Activated CD4-positive, alpha-beta memory T cell treated with anti-CD3 and anti-CD28 coated beads, Interleukin-2, amount 10 ng/mL, durations not matched to agents 7 days and 5 days (primary cell): ENCODE data around the gene PPM1F. TPM values are rescaled to one million over a fixed set of nuclear protein-coding genes. Genes with fewer than 3 reads are reported as not detected.

Experiments
- CTCF ChIA-PET: fragments of 350-600 bp; sonication (Branson Sonifier 250); formaldehyde crosslinking; loops from one replicate; lab custom pipeline; 2021; ENCODE audit warnings: antibody characterized with exemption, inconsistent platforms; lab: Charles Lee
- POLR2A ChIA-PET: fragments of 350-600 bp; sonication (Branson Sonifier 250); formaldehyde crosslinking; loops from one replicate; lab custom pipeline; 2021; ENCODE audit warnings: antibody characterized with exemption; lab: Charles Lee
- DNase-seq: peaks from one replicate; pipeline ENCODE4 v3.0.0-alpha.2; 2020
- H3K27ac Mint-ChIP-seq: one replicate; pipeline ENCODE4 v1.8.0; 2021; ENCODE audit warnings: mild to moderate bottlenecking, mixed read lengths
- H3K27me3 Mint-ChIP-seq: one replicate; pipeline ENCODE4 v1.8.0; 2021; ENCODE audit warnings: mixed read lengths
- H3K36me3 Mint-ChIP-seq: one replicate; pipeline ENCODE4 v1.8.0; 2021; ENCODE audit warnings: low read depth, mixed read lengths
- H3K4me1 Mint-ChIP-seq: one replicate; pipeline ENCODE4 v1.8.0; 2021; ENCODE audit warnings: mixed read lengths
- H3K4me3 Mint-ChIP-seq: one replicate; pipeline ENCODE4 v1.8.0; 2021; ENCODE audit warnings: mild to moderate bottlenecking, mixed read lengths
- H3K9me3 Mint-ChIP-seq: one replicate; pipeline ENCODE4 v1.8.0; 2021; ENCODE audit warnings: mixed read lengths
- total RNA-seq, 2 experiments: library from RNA; stranded (reverse); gene quantifications; one replicate each; pipeline ENCODE4 v1.2.3, GENCODE V29; 2021

PPM1F gene
- 10 to 100 TPM; 11.9 to 12.5 TPM for total RNA-seq

DNA sequence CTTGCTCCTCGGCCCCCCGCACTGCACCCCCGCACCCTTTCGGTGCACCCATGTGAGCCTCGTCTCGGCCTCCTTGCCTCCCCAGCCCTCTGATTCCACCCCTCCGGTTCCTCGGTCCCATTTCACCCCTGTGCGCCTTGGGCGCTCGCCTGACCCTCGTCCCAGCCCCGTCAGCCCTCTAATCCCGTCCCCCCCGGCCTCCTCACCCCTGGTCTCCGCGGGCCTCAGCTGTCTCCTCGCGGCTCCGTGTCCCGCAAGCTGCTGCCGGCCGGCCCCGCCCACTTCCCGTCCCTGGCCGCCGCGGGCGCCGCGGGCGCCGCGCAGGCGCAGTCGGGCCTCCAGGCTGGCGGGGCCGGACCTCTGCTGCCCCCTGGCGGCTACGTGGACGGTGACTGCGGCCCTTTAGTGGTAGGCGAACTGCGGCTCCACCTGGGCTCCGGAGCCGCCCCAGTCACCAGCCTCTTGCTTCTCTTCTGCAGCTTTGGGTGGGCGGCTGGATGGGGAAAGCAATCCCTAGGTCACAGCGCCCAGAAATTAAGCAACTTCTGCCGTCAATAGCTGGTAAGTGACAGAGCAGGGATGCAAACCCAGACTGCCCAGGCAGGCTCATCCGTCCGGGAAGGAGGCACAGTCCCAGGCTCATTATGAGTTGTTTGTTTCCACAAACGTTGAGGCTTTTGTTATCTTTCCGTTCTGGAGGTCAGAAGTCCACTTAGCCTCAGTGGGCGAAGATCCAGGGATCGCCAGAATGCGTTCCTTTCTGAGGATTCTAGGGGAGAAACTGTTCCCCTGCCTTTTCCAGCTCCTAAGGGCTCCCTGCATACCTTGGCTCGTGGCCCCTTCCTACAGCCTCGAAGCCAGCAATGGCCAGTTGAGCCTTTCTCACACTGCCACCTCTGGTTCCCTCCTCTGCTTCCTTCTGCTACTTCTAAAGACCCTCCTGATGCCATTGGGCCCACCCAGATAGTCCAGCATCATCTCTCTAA, at the start of gene PPM1F:
Gene PPM1F (minus strand): TSS at position 263 of the 986 bp plus-strand sequence. CDS start 6,800 bp downstream, outside the sequence.
- Mint-ChIP-seq H3K9me3 (no peaks in the 10 kb centered on the region), H3K27ac (peak within 1 kb of the TSS; percentile 64), H3K27me3 (no peaks in the 10 kb centered on the region), H3K36me3 (no peaks in the 10 kb centered on the region), H3K4me1 (peaks cover 10% of the 10 kb centered on the region), H3K4me3 (peak within 1 kb of the TSS; percentile 78)
- CTCF ChIA-PET, result interaction anchor here (0.6 to 6.5 kb wide), 13 partner anchors 10 to 324 kb away, joined by 3 to 48 read pairs (median 5); partner anchors contain the start of genes PPIL2, TOP3B and YDJC
- DNase-seq, result peak; percentile 92
- POLR2A ChIA-PET, result interaction anchor here (0.7 to 1.6 kb wide), 6 partner anchors 12 to 239 kb away, joined by 3 to 4 read pairs (median 4); no protein-coding TSS in a partner anchor

- H3K36me3 Mint-ChIP-seq, result no peaks in the 10 kb centered on the region
- peaks cover 13% of the 10 kb centered on the region for H3K27me3 Mint-ChIP-seq
- H3K9me3 Mint-ChIP-seq, result no peaks in the 10 kb centered on the region
- POLR2A ChIA-PET, result interaction anchor here (1.5 kb wide), 1 partner anchor 20 kb away, joined by 4 read pairs; the partner anchor contains the start of gene TOP3B
- no peak for DNase-seq
- no peaks in the 10 kb centered on the region for H3K4me1 Mint-ChIP-seq
- CTCF ChIA-PET, result interaction anchor here (0.8 kb wide), 1 partner anchor 30 kb away, joined by 3 read pairs; no protein-coding TSS in a partner anchor
- no peak overlapping the region for H3K27ac Mint-ChIP-seq
- no peak overlapping the region for H3K4me3 Mint-ChIP-seq
Observed at GRCh38 chr22:22001664-22002525, 49.2 kb upstream of the PPM1F start.

GRCh38 chr22:21998595-21999247, 46.1 kb upstream of the PPM1F start:
- no peak overlapping the region for H3K4me3 Mint-ChIP-seq
- POLR2A ChIA-PET, result no interaction called here
- H3K27me3 Mint-ChIP-seq, result peaks cover 13% of the 10 kb centered on the region
- no peak overlapping the region for H3K27ac Mint-ChIP-seq
- no peaks in the 10 kb centered on the region for H3K36me3 Mint-ChIP-seq
- H3K9me3 Mint-ChIP-seq, result no peaks in the 10 kb centered on the region
- CTCF ChIA-PET, result interaction anchor here (0.7 kb wide), 1 partner anchor 236 kb away, joined by 3 read pairs; no protein-coding TSS in a partner anchor
- DNase-seq, result no peak
- no peaks in the 10 kb centered on the region for H3K4me1 Mint-ChIP-seq

DNA sequence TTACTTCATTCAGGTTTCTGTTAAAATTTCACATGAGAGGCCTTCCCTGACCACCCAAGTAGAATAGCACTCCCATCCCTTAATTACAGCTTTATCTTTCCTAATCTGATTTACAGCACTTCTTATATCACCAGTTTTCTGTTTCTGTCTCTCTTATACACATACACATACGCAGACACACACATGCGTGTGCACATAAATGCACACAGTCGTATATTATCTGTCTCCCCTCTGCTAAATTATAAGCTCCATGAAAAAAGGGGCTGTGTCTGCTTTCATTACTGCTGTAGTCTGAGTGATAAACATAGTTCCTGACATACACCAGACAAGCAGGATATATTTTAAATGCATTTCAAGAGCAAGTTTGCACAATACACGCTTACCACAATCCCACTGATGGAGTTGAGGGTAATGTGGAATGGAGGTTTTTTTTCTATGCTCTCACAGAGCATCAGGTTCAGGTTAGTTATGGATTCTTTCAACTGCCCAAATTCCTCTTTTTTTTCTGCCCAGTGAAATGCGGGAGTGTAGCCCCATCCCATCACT, 43.6 kb upstream of the PPM1F start:
- no peak overlapping the region for H3K4me3 Mint-ChIP-seq
- CTCF ChIA-PET, result interaction anchor here (1.7 kb wide), 1 partner anchor 24 kb away, joined by 4 read pairs; no protein-coding TSS in a partner anchor

DNA sequence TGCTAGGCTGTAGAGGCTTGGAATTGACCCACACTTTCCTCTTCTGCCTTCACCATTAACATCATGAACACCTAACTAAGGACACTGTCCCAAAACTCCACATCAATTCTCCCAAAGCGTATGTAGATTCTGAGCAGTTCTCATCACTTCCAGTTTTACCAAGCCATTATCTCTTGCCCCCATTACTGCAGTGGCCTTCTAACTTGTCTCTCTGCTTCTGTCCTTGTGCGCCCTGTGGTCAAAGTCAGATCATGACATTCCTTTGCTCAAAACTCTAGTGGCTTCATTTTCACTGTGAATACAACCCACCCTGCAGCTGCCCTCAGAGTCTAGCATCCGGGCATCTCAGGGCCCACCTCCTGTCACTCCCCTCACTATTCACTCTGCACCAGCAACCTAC, 43.0 kb upstream of the PPM1F start:
- ChIA-PET CTCF (interaction anchor here (1.7 kb wide), 1 partner anchor 23 kb away, joined by 4 read pairs; no protein-coding TSS in a partner anchor), POLR2A (no interaction called here)
- H3K9me3 Mint-ChIP-seq, result no peaks in the 10 kb centered on the region
- no peaks in the 10 kb centered on the region for H3K36me3 Mint-ChIP-seq
- DNase-seq, result no peak
- H3K27ac Mint-ChIP-seq, result no peak overlapping the region
- H3K27me3 Mint-ChIP-seq, result peaks cover 6% of the 10 kb centered on the region
- H3K4me3 Mint-ChIP-seq, result no peak overlapping the region
- H3K4me1 Mint-ChIP-seq, result no peaks in the 10 kb centered on the region

More for the DNA sequence above, 43.6 kb upstream of the PPM1F start:
- no peak overlapping the region for H3K27ac Mint-ChIP-seq
- H3K4me1 Mint-ChIP-seq, result no peaks in the 10 kb centered on the region
- H3K9me3 Mint-ChIP-seq, result no peaks in the 10 kb centered on the region
- no peaks in the 10 kb centered on the region for H3K36me3 Mint-ChIP-seq
- no peak for DNase-seq
- H3K27me3 Mint-ChIP-seq, result peaks cover 9% of the 10 kb centered on the region
- POLR2A ChIA-PET, result no interaction called here

- Mint-ChIP-seq H3K9me3 (no peaks in the 10 kb centered on the region), H3K4me3 (no peak overlapping the region), H3K27me3 (peaks cover 2% of the 10 kb centered on the region), H3K36me3 (no peaks in the 10 kb centered on the region), H3K27ac (no peak overlapping the region), H3K4me1 (no peaks in the 10 kb centered on the region)
- POLR2A ChIA-PET, result no interaction called here
- DNase-seq, result no peak
- CTCF ChIA-PET, result no interaction called here
Observed at GRCh38 chr22:21994881-21995444, 42.3 kb upstream of the PPM1F start.

DNA sequence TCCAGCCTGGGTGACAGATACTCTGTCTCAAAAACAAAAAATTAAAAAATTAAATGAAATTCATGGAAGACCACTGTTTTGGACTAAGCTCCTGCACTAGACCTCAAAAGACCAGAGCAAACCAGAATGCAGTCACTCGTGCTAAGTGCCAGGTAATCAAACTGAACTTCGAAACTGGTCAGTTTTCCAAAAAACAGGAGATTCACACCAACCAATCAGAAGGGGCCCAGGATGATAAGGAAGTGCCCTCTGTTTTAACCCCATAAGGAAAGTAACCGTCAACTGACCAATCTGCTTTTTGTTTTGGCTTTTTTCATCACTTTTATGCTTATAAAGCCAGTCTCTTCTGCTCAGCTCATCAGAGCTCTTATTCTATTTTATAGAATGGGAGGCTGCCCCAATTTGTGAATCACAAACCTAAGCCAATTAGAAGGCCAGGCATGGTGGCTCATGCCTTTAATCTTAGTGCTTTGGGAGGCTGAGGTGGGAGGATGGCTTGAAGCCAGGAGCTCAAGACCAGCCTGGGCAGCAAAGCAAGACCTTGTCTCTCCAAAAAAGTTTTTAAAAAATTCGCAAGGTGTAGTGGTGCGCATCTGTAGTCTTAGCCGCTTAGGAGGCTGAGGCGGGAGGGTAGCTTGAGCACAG, 40.1 kb upstream of the PPM1F start:
- Mint-ChIP-seq H3K27ac (no peak overlapping the region), H3K4me3 (no peak overlapping the region), H3K9me3 (no peaks in the 10 kb centered on the region), H3K4me1 (no peaks in the 10 kb centered on the region), H3K27me3 (peaks cover 4% of the 10 kb centered on the region), H3K36me3 (no peaks in the 10 kb centered on the region)
- ChIA-PET CTCF (no interaction called here), POLR2A (no interaction called here)
- DNase-seq, result no peak

GRCh38 chr22:21991774-21992173, 39.1 kb upstream of the PPM1F start:
- CTCF ChIA-PET, result no interaction called here
- DNase-seq, result no peak
- H3K27ac Mint-ChIP-seq, result no peak overlapping the region
- POLR2A ChIA-PET, result no interaction called here
- no peaks in the 10 kb centered on the region for H3K9me3 Mint-ChIP-seq
- no peaks in the 10 kb centered on the region for H3K4me1 Mint-ChIP-seq
- H3K4me3 Mint-ChIP-seq, result no peak overlapping the region
- H3K27me3 Mint-ChIP-seq, result peaks cover 4% of the 10 kb centered on the region
- no peaks in the 10 kb centered on the region for H3K36me3 Mint-ChIP-seq

DNA sequence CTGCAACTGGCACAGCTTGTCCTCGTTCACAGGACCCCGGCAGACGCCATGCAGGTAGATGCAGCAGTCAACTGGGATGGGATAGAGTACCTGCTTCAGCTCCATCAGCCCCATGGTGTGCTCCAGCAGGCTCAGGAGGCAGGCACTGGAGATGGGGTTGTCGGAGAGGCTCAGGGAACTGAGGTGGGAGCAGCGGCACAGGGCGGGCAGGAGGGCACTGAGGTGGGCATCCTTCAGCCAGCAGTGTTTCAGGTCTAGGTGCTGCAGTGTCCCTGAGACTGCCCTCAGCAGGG, 38.6 kb upstream of the PPM1F start:
- no peaks in the 10 kb centered on the region for H3K9me3 Mint-ChIP-seq
- H3K4me3 Mint-ChIP-seq, result no peak overlapping the region
- peaks cover 4% of the 10 kb centered on the region for H3K27me3 Mint-ChIP-seq
- no peak overlapping the region for H3K27ac Mint-ChIP-seq
- ChIA-PET CTCF (no interaction called here), POLR2A (no interaction called here)
- no peaks in the 10 kb centered on the region for H3K36me3 Mint-ChIP-seq
- H3K4me1 Mint-ChIP-seq, result no peaks in the 10 kb centered on the region
- no peak for DNase-seq

DNA sequence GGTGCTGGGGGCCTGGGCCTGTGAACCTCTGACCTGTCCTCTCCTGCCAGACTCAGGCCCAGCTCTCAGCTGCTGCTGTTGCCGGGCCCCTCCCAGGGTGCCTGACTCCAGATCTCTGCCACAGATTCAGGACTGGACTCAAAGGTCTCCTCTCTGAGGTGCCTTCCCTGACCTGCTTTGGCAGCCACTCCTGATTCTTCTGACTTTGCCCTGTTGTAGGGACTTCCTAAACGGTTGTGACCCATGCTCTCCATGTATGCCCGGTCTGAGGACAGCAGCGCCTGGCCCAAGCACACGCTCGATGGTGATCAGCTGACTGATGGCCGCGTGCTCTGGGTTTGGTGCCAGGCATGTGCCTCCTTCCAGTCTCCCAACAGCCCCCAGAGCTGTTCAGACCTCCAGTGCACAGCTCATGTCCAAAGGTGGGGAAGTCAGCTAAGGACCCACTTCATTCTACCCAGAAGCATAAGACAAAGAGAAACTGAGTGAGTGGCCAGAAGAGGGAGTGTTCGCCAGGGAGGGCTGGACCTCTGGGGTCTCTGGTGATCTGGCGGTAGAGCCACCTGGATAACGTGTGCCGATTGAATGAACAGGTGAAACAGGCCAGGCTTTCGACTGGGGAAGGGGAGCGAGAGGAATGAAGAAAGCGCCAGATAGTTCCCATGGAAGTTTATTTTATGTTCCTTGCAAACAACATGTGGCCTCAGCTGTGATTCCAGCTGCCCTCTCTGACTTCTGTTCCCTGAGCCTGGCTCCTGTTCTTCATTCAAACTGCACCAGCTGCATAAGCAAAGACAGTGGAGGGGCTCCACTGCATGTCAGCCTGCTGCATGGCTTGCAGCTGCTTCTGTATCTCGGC, 38.0 kb upstream of the PPM1F start:
- H3K27me3 Mint-ChIP-seq, result peaks cover 4% of the 10 kb centered on the region
- ChIA-PET CTCF (interaction anchor here (0.5 kb wide), 1 partner anchor 17 kb away, joined by 3 read pairs; no protein-coding TSS in a partner anchor), POLR2A (no interaction called here)
- H3K4me1 Mint-ChIP-seq, result no peaks in the 10 kb centered on the region
- no peak overlapping the region for H3K4me3 Mint-ChIP-seq
- no peaks in the 10 kb centered on the region for H3K36me3 Mint-ChIP-seq
- no peak overlapping the region for H3K27ac Mint-ChIP-seq
- H3K9me3 Mint-ChIP-seq, result no peaks in the 10 kb centered on the region
- DNase-seq, result no peak

GRCh38 chr22:21989049-21989448, 36.4 kb upstream of the PPM1F start:
- POLR2A ChIA-PET, result no interaction called here
- no peak overlapping the region for H3K27ac Mint-ChIP-seq
- no peaks in the 10 kb centered on the region for H3K9me3 Mint-ChIP-seq
- no peaks in the 10 kb centered on the region for H3K36me3 Mint-ChIP-seq
- H3K27me3 Mint-ChIP-seq, result peaks cover 4% of the 10 kb centered on the region
- DNase-seq, result no peak
- H3K4me1 Mint-ChIP-seq, result no peaks in the 10 kb centered on the region
- H3K4me3 Mint-ChIP-seq, result no peak overlapping the region
- CTCF ChIA-PET, result no interaction called here
